ENCODE measurements around the gene WBP2NL. TPM values are rescaled to one million over a fixed set of nuclear protein-coding genes. Genes with fewer than 3 reads are reported as not detected.

The WBP2NL gene
- total RNA-seq, 4 donors from 2014 or later = 0.22 to 2.8 (median 0.59) TPM

DNA sequence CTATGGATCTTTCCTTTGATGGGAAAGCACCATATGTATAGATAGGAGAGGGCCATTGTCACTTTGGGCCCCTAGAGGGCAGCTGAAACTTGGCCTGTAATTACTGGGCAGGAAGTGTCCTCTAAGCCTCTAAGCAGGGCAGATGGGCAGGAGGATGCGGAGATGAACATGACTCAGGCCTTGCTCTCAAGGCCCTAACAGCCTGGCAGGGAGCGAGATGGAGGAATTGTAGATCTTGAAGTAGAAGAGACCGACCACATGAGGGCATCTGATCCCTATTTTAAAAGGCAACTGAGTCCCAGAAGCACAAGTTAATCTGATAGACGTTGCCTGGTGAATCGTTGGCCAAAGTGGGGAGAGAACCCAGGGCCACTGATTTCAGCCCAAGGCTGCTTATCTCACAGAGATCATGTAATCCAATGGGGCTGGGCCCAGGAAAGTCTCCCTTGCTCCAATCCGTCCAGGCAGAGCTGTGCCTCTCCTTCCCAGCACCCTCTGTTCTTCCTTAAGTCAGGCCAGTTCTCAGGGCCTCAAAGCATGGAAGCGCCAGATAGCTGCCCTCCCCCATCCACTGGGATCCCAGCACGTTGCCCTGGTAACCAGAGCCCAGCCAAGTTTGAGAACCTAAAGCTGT is 31.9 kb upstream of the WBP2NL start:
- TF ChIP-seq CTCF (IDR thresholded peaks at IDR 0.05) = peak in 1 of 4 experiments; percentile 6
- TF ChIP-seq POLR2A (IDR thresholded peaks at IDR 0.05) = no peak
- H3K4me3 ChIP-seq = no peak overlapping the region
- H3K36me3 ChIP-seq = no peaks in the 10 kb centered on the region
- peaks cover 26% of the 10 kb centered on the region for H3K27me3 ChIP-seq
- 48 to 78% methylated on average over 3 to 4 of the region's 8 CpGs for WGBS, 2 donors (ENCODE audit: low coverage in 1 of 2)
- no peak overlapping the region for H3K27ac ChIP-seq
- no peaks in the 10 kb centered on the region for H3K9me3 ChIP-seq
- no peak for ATAC-seq
- peaks cover 0 to 14% (median 0%) of the 10 kb centered on the region in 3 donors for H3K4me1 ChIP-seq

DNA sequence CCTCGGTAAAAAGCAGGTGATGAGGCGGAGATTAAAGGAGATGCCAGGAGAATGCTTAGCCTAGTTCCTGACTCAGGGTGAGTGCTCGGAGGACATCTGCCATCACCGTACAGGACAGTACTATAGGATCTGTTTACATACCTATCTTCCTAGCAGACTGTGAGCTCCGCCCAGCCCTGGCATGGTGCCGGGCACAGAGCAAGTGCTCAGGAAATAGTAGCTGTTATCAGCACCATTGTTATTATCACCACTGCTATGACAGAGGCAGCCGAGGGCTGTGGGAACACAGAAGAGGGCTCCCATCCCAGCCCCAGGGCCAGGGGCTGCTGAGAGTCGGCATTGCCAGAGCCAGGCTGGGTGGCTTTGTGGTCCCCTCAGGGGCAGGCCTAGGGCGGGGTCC is 30.0 kb upstream of the WBP2NL start:
- Histone ChIP-seq H3K9me3 (no peaks in the 10 kb centered on the region), H3K36me3 (no peaks in the 10 kb centered on the region), H3K27ac (no peak overlapping the region), H3K4me3 (no peak overlapping the region), H3K4me1 (peaks cover 0 to 10% (median 0%) of the 10 kb centered on the region in 3 donors), H3K27me3 (peaks cover 44% of the 10 kb centered on the region)
- 38 to 70% methylated on average over 3 to 6 of the region's 9 CpGs for WGBS, 2 donors (ENCODE audit: low coverage in 1 of 2)
- TF ChIP-seq POLR2A (IDR thresholded peaks at IDR 0.05) = no peak
- TF ChIP-seq POLR2AphosphoS5 (IDR thresholded peaks at IDR 0.05) = no peak
- no peak for TF ChIP-seq EP300 (IDR thresholded peaks at IDR 0.05)
- no peak for ATAC-seq

- no peaks in the 10 kb centered on the region for H3K9me3 ChIP-seq
- ATAC-seq = no peak
- no peak for TF ChIP-seq EP300 (IDR thresholded peaks at IDR 0.05)
- TF ChIP-seq POLR2A (IDR thresholded peaks at IDR 0.05) = no peak
- no peak for TF ChIP-seq POLR2AphosphoS5 (IDR thresholded peaks at IDR 0.05)
- TF ChIP-seq CTCF (IDR thresholded peaks at IDR 0.05) = no peak
- peaks cover 0 to 5% (median 0%) of the 10 kb centered on the region in 3 donors for H3K4me1 ChIP-seq
- 92% methylated on average over 2 of the region's 8 CpGs; no CpG with 5 or more reads in 1 of the 2 donors for WGBS, 2 donors (ENCODE audit: low coverage in 1 of 2)
- no peaks in the 10 kb centered on the region for H3K36me3 ChIP-seq
- no peak within 1 kb of the TSS for H3K4me3 ChIP-seq
- H3K27ac ChIP-seq = no peak within 1 kb of the TSS
- peaks cover 50% of the 10 kb centered on the region for H3K27me3 ChIP-seq
These were observed 29.4 kb upstream of the WBP2NL start, which contains the start of gene SEPTIN3 for GRCh38 chr22:41969110-41969646. TSS of gene SEPTIN3 (plus strand) at chr22:41969443. CDS start at chr22:41971493, 2,050 bp downstream.

DNA sequence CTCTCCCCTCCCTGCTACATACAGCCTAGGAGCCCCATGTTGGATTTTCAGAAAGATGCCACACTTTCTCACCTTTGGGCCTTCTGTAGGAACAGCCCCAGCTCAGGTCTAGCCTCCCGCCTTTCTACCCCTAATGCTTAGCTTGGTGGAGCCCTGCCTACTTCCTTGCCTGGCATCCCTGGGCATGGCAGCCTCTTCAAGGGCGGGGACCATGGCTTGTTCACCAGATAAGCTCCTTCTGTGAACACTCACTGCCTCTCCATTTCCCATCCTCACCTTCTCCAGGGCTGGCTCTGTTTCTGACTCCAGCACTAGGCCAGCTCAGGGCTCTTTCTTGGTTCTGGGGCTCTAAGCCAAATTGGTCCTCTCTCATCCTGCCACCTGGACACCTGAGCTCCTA is 28.0 kb upstream of the WBP2NL start:
- TF ChIP-seq POLR2AphosphoS5 (IDR thresholded peaks at IDR 0.05) (no peak), EP300 (IDR thresholded peaks at IDR 0.05) (no peak), POLR2A (IDR thresholded peaks at IDR 0.05) (no peak), CTCF (IDR thresholded peaks at IDR 0.05) (no peak)
- no peaks in the 10 kb centered on the region for H3K9me3 ChIP-seq
- no peaks in the 10 kb centered on the region for H3K36me3 ChIP-seq
- ATAC-seq = no peak
- no peaks in the 10 kb centered on the region for H3K4me1 ChIP-seq
- WGBS, 2 donors (ENCODE audit: low coverage in 1 of 2) = 86% methylated on average over 1 to 2 of the region's 2 CpGs
- no peak overlapping the region for H3K27ac ChIP-seq
- H3K27me3 ChIP-seq = peaks cover 64% of the 10 kb centered on the region
- H3K4me3 ChIP-seq = no peak overlapping the region

DNA sequence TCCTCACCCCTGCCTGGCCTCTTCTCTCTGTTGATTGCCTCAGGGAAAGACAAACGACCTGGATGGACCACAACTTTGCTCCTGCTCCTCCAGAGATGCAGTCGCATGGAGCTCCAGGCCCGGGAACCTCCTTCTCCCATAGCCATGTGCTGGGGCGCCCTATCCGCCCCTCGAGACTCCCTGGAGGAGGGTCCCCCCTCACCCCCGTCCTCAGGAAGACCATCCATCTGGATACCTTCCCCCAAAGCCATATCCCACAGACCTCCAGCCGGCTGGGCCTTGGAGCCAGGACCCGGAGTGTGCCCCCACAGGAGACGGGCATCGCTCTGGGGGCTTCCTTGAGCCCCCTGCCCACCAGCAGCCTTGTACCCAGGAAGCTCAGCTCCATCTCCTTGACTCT is 27.2 kb upstream of the WBP2NL start:
- peaks cover 0 to 6% (median 4%) of the 10 kb centered on the region in 3 donors for H3K4me1 ChIP-seq
- ATAC-seq = no peak
- no peak overlapping the region for H3K27ac ChIP-seq
- no CpG with 5 or more reads among the region's 11 CpGs for WGBS, 2 donors (ENCODE audit: low coverage in 1 of 2)
- no peak overlapping the region for H3K4me3 ChIP-seq
- H3K9me3 ChIP-seq = no peaks in the 10 kb centered on the region
- no peak for TF ChIP-seq POLR2AphosphoS5 (IDR thresholded peaks at IDR 0.05)
- TF ChIP-seq EP300 (IDR thresholded peaks at IDR 0.05) = no peak
- no peak for TF ChIP-seq POLR2A (IDR thresholded peaks at IDR 0.05)
- TF ChIP-seq CTCF (IDR thresholded peaks at IDR 0.05) = no peak
- no peaks in the 10 kb centered on the region for H3K36me3 ChIP-seq
- peaks cover 72% of the 10 kb centered on the region for H3K27me3 ChIP-seq

Data from gastroesophageal sphincter (tissue), 4 donors.